WERI-Rb-1 (cell line): ENCODE measurements around the gene HOXD3.
A peak's percentile ranks its signal among the peaks of the same experiment; 100 is the strongest.

Experiments used
- DNase-seq: peaks from one replicate; pipeline ENCODE4 v3.0.0-alpha.2; 2020
- H3K27ac ChIP-seq: fragments of 250-450 bp; sonication (Bioruptor Pico); 2 replicates; pipeline ENCODE4 v1.5.1; 2020; ENCODE audit warnings: mild to moderate bottlenecking, moderate library complexity
- H3K27me3 ChIP-seq: fragments of 250-450 bp; sonication (Bioruptor Pico); 2 replicates; pipeline ENCODE4 v1.5.1; 2021; ENCODE audit warnings: mild to moderate bottlenecking, low read depth, moderate library complexity; ENCODE audit not compliant: insufficient read depth, severe bottlenecking
- H3K36me3 ChIP-seq: fragments of 250-450 bp; sonication (Bioruptor Pico); 2 replicates; pipeline ENCODE4 v1.5.1; 2020; ENCODE audit warnings: mild to moderate bottlenecking, moderate library complexity
- H3K4me3 ChIP-seq: 2 replicates; pipeline ENCODE4 v1.5.1; 2011; ENCODE audit warnings: low read depth, mild to moderate bottlenecking, control low read depth, low read length
- H3K9me3 ChIP-seq: fragments of 250-450 bp; sonication (Bioruptor Pico); 2 replicates; pipeline ENCODE4 v1.5.1; 2021; ENCODE audit warnings: mild to moderate bottlenecking, moderate library complexity; ENCODE audit not compliant: severe bottlenecking
- CTCF ChIP-seq: IDR thresholded peaks from 2 replicates; pipeline ENCODE4 v1.5.1; 2011; ENCODE audit warnings: low read depth, mild to moderate bottlenecking, control low read depth, inconsistent platforms, low read length

The HOXD3 gene

GRCh38 chr2:176124110-176124946 is 32.8 kb upstream of the HOXD3 start:
- no peak for TF ChIP-seq CTCF
- no peak overlapping the region for H3K4me3 ChIP-seq

GRCh38 chr2:176124947-176125771 is 31.9 kb upstream of the HOXD3 start:
- DNase-seq: no peak
- H3K9me3 ChIP-seq: peaks cover 12% of the 10 kb centered on the region
- TF ChIP-seq CTCF: no peak
- H3K36me3 ChIP-seq: no peaks in the 10 kb centered on the region
- peaks cover 94% of the 10 kb centered on the region for H3K27me3 ChIP-seq
- no peak overlapping the region for H3K27ac ChIP-seq
- no peak overlapping the region for H3K4me3 ChIP-seq

More at GRCh38 chr2:176124110-176124946, 32.8 kb upstream of the HOXD3 start:
- no peak overlapping the region for H3K27ac ChIP-seq
- no peak for DNase-seq
- peaks cover 9% of the 10 kb centered on the region for H3K9me3 ChIP-seq
- H3K36me3 ChIP-seq: no peaks in the 10 kb centered on the region
- H3K27me3 ChIP-seq: peaks cover 99% of the 10 kb centered on the region

- Histone ChIP-seq H3K36me3 (no peaks in the 10 kb centered on the region), H3K27ac (no peak overlapping the region), H3K4me3 (no peak overlapping the region), H3K27me3 (peaks cover 94% of the 10 kb centered on the region), H3K9me3 (peaks cover 17% of the 10 kb centered on the region)
- DNase-seq: no peak
- no peak for TF ChIP-seq CTCF
These were observed 31.4 kb upstream of the HOXD3 start for GRCh38 chr2:176125772-176126054.

GRCh38 chr2:176126929-176127773 is 30.0 kb upstream of the HOXD3 start:
- DNase-seq: no peak
- no peak overlapping the region for H3K4me3 ChIP-seq
- peaks cover 94% of the 10 kb centered on the region for H3K27me3 ChIP-seq

GRCh38 chr2:176127774-176128072 is 29.4 kb upstream of the HOXD3 start:
- H3K4me3 ChIP-seq: no peak overlapping the region
- H3K36me3 ChIP-seq: no peaks in the 10 kb centered on the region
- peaks cover 9% of the 10 kb centered on the region for H3K9me3 ChIP-seq
- no peak for TF ChIP-seq CTCF
- DNase-seq: no peak
- no peak overlapping the region for H3K27ac ChIP-seq
- peaks cover 94% of the 10 kb centered on the region for H3K27me3 ChIP-seq

More at GRCh38 chr2:176126929-176127773, 30.0 kb upstream of the HOXD3 start:
- Histone ChIP-seq H3K27ac (no peak overlapping the region), H3K9me3 (peaks cover 9% of the 10 kb centered on the region), H3K36me3 (no peaks in the 10 kb centered on the region)
- peak; percentile 62 for TF ChIP-seq CTCF
